GM19351 (cell line): ENCODE measurements around the gene NARF.
A peak's percentile ranks its signal among the peaks of the same experiment; 100 is the strongest.

Source experiments
- ATAC-seq: cut with Tn5 transposase; IDR thresholded peaks from one replicate; pipeline ENCODE4 v1.9.1; 2021; ENCODE audit warnings: mild to moderate bottlenecking, moderate library complexity; ENCODE audit not compliant: unreplicated experiment

Gene NARF

GRCh38 chr17:82470065-82470464 lies 11.5 kb downstream of the NARF start:
- no peak for ATAC-seq

GRCh38 chr17:82474223-82475010 lies 15.9 kb downstream of the NARF start:
- ATAC-seq = no peak

- no peak for ATAC-seq
These were observed 16.9 kb downstream of the NARF start for GRCh38 chr17:82475458-82475857.

- ATAC-seq = no peak
These were observed 19.4 kb downstream of the NARF start for GRCh38 chr17:82477934-82478333.

GRCh38 chr17:82479602-82480001 lies 21.1 kb downstream of the NARF start:
- ATAC-seq = no peak

GRCh38 chr17:82480318-82480717 lies 21.8 kb downstream of the NARF start:
- ATAC-seq = no peak

- no peak for ATAC-seq
These were observed 24.7 kb downstream of the NARF start for GRCh38 chr17:82483204-82483660.

- no peak for ATAC-seq
These were observed 25.3 kb downstream of the NARF start for GRCh38 chr17:82483836-82484235.

GRCh38 chr17:82486231-82487094 lies 27.9 kb downstream of the NARF start:
- no peak for ATAC-seq

GRCh38 chr17:82487910-82488309 lies 29.4 kb downstream of the NARF start:
- ATAC-seq = no peak

GRCh38 chr17:82489117-82489516 lies 30.6 kb downstream of the NARF start:
- ATAC-seq = no peak

GRCh38 chr17:82489851-82490511 lies 31.4 kb downstream of the NARF start:
- ATAC-seq = no peak

GRCh38 chr17:82490512-82491195 lies 32.1 kb downstream of the NARF start:
- no peak for ATAC-seq

- no peak for ATAC-seq
These were observed 32.6 kb downstream of the NARF start for GRCh38 chr17:82491196-82491530.

- no peak for ATAC-seq
These were observed 33.0 kb downstream of the NARF start for GRCh38 chr17:82491533-82491932.

GRCh38 chr17:82492643-82493225 lies 34.2 kb downstream of the NARF start:
- ATAC-seq = no peak

GRCh38 chr17:82493226-82493781 lies 34.8 kb downstream of the NARF start:
- no peak for ATAC-seq

- ATAC-seq = peak; percentile 76
These were observed 35.9 kb downstream of the NARF start for GRCh38 chr17:82494236-82495055.

GRCh38 chr17:82495844-82496528 lies 37.4 kb downstream of the NARF start:
- ATAC-seq = no peak
